ENCODE data around the gene ZC3H11A. TPM values are rescaled to one million over a fixed set of nuclear protein-coding genes. Genes with fewer than 3 reads are reported as not detected.

Gene ZC3H11A
- total and polyA plus RNA-seq, 2 of the 4 experiments (the other 2 are of a cell fraction), result 52.1 to 66.5 TPM

- Histone ChIP-seq H2BK5ac (ENCODE audit: low read depth, low read length, poor library complexity, severe bottlenecking) (no peak overlapping the region), H4K91ac (ENCODE audit: insufficient read depth, low read depth, low read length) (no peak overlapping the region), H2BK15ac (ENCODE audit: low read depth, low read length) (no peak overlapping the region), H3K9me3 (ENCODE audit: control insufficient read depth, insufficient read depth, low read length) (no peaks in the 10 kb centered on the region), H3K4me3 (ENCODE audit: insufficient read depth, low read depth, low read length) (no peak overlapping the region), H3K4me1 (ENCODE audit: control insufficient read depth, insufficient read depth, low read length) (peaks cover 11% of the 10 kb centered on the region), H2BK120ac (ENCODE audit: low read depth, low read length) (no peak overlapping the region), H3K27me3 (ENCODE audit: control insufficient read depth, insufficient read depth, low read length) (no peaks in the 10 kb centered on the region), H3K4ac (ENCODE audit: low read depth, low read length) (no peak overlapping the region), H3K18ac (ENCODE audit: low read depth, low read length) (no peak overlapping the region), H3K23ac (ENCODE audit: low read depth, low read length) (no peak overlapping the region), H3K56ac (ENCODE audit: extremely low read depth, insufficient read depth, low read length) (no peak overlapping the region), H4K8ac (ENCODE audit: low read depth in 2 of 2, low read length in 2 of 2) (no peak overlapping the region), H2AK9ac (replicated peaks; ENCODE audit: low read depth, low read length, poor library complexity) (no peak overlapping the region), H3K36me3 (ENCODE audit: control insufficient read depth, insufficient read depth, low read length) (no peaks in the 10 kb centered on the region), H3K14ac (replicated peaks; ENCODE audit: low read depth, low read length) (no peak overlapping the region), H3K4me2 (ENCODE audit: low read depth, low read length) (no peak overlapping the region), H3K79me1 (ENCODE audit: low read depth in 1 of 2, low read length in 2 of 2) (no peaks in the 10 kb centered on the region), H2AFZ (replicated peaks; ENCODE audit: low read length, poor library complexity) (no peak overlapping the region), H2BK20ac (ENCODE audit: low read depth, low read length) (no peak overlapping the region), H3K9me1 (ENCODE audit: insufficient read depth, low read length) (no peaks in the 10 kb centered on the region), H2AK5ac (ENCODE audit: low read depth, low read length) (no peak overlapping the region), H4K5ac (ENCODE audit: low read depth, low read length) (no peak overlapping the region), H3K9ac (ENCODE audit: low read depth, low read length) (no peak overlapping the region), H3K27ac (ENCODE audit: insufficient read depth, low read length) (no peak overlapping the region), H4K20me1 (ENCODE audit: insufficient read depth, low read length) (no peaks in the 10 kb centered on the region; the same call in 1 of the 2 replicates)
- WGBS, 2 experiments (ENCODE audit: extremely low coverage in 2 of 2, insufficient read length in 1 of 2), result no CpG with 5 or more reads among the region's 4 CpGs
- ChIA-PET POLR2A (ENCODE audit: unreplicated experiment) (no interaction called here), CTCF (no interaction called here)
- in situ Hi-C loops (cut with MboI; ENCODE audit: low sequenced_read_pairs), result no loop called here
- ATAC-seq (ENCODE audit: low read depth) (no peak), DNase-seq (no peak)
- dilution Hi-C loops (cut with HindIII; ENCODE audit: low sequenced_read_pairs, unreplicated experiment), result no loop called here
- BruUV-seq (replicated peaks), result no TSS peak
- intact Hi-C loops (cut with micrococcal nuclease), result no loop called here
- TF ChIP-seq CTCF (conservative IDR thresholded peaks at IDR 0.05; ENCODE audit: low read depth, low read length), result no peak
- no peak for TF ChIP-seq FOS (IDR thresholded peaks at IDR 0.05; ENCODE audit: low read depth, low read length)
- TF ChIP-seq NFE2L2 (IDR thresholded peaks at IDR 0.05; ENCODE audit: low read depth, low read length), result no peak
- no peak for TF ChIP-seq CEBPB (IDR thresholded peaks at IDR 0.05; ENCODE audit: low read depth, low read length)
- TF ChIP-seq POLR2A (IDR thresholded peaks at IDR 0.05; ENCODE audit: low read depth, low read length), result no peak
- no peak for TF ChIP-seq ELK1 (IDR thresholded peaks at IDR 0.05; ENCODE audit: borderline replicate concordance, low read depth, low read length)
- no peak for TF ChIP-seq RAD21 (IDR thresholded peaks at IDR 0.05; ENCODE audit: low read length)
- TF ChIP-seq MXI1 (IDR thresholded peaks at IDR 0.05; ENCODE audit: borderline replicate concordance, low read depth, low read length), result no peak
- no peak for TF ChIP-seq USF2 (IDR thresholded peaks at IDR 0.05; ENCODE audit: low read depth, low read length)
- no peak for TF ChIP-seq RFX5 (IDR thresholded peaks at IDR 0.05; ENCODE audit: low read depth, low read length)
- no peak for TF ChIP-seq MAZ (IDR thresholded peaks at IDR 0.05; ENCODE audit: borderline replicate concordance, low read depth, low read length)
Observed at GRCh38 chr1:203754455-203754864, 41.0 kb upstream of the ZC3H11A start.
